ENCODE results near the gene RSPH3. TPM values are rescaled to one million over a fixed set of nuclear protein-coding genes. Genes with fewer than 3 reads are reported as not detected.

RSPH3 gene
- total and polyA plus RNA-seq, 2 of the 8 experiments (the other 6 are each of a cell fraction or from before 2014, with no cell fraction given): 0.60 to 2.7 TPM

DNA sequence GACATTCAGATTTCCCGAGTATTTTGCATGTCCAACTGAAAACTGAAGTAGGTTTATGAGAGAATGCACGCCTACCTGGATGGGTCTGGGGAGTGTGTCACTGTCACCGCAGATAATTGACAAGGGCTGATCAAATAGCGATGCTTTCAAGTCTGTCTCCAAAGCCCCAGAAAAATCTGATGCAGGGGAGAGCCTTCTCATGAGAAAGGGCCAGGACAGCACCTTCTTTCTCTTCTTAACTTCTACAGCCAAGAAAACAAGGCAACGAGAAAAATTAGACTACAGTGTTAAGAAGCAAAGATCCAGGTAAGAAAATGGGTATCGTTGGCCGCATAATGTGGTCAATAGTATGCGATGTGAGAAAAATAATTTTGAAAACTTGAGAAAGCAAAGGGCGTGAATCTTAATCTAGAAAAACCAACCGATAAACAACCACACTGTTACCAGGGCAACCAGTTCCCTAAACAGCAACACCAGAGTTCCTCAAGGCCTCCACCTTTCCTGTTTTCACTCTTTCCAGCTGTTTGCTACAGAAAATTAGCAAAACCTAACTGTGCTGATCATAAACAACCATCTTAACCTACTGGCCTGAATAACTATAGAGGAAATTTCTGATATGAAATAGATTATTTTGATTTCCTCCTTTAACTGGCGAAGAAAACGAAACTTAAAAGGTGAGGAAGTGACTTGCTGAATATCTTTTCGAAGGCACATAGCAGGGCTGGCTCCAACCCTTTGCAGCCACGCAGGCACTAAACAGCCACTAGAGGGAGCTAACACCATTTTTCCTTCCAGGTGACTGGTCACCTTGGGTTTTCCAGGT is 42.2 kb upstream of the RSPH3 start (continued):
- TF ChIP-seq, protein P1, sequence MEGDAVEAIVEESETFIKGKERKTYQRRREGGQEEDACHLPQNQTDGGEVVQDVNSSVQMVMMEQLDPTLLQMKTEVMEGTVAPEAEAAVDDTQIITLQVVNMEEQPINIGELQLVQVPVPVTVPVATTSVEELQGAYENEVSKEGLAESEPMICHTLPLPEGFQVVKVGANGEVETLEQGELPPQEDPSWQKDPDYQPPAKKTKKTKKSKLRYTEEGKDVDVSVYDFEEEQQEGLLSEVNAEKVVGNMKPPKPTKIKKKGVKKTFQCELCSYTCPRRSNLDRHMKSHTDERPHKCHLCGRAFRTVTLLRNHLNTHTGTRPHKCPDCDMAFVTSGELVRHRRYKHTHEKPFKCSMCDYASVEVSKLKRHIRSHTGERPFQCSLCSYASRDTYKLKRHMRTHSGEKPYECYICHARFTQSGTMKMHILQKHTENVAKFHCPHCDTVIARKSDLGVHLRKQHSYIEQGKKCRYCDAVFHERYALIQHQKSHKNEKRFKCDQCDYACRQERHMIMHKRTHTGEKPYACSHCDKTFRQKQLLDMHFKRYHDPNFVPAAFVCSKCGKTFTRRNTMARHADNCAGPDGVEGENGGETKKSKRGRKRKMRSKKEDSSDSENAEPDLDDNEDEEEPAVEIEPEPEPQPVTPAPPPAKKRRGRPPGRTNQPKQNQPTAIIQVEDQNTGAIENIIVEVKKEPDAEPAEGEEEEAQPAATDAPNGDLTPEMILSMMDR (IDR thresholded peaks at IDR 0.05; ENCODE audit: control extremely low read depth in 1 of 3, insufficient read depth in 1 of 3, low read depth in 1 of 3, low read length in 3 of 3): peak; percentile 88 to 97 (median 92)
- TF ChIP-seq RAD21 (IDR thresholded peaks at IDR 0.05 in 1 of 2, conservative IDR thresholded peaks at IDR 0.05 in 1 of 2; ENCODE audit: low read depth in 2 of 2, low read length in 2 of 2) (peak; percentile 83 to 87), ASH2L (IDR thresholded peaks at IDR 0.05; ENCODE audit: low read length) (peak; percentile 87)

All from H1 (cell line).